ENCODE measurements around the gene HDAC4.

DNA sequence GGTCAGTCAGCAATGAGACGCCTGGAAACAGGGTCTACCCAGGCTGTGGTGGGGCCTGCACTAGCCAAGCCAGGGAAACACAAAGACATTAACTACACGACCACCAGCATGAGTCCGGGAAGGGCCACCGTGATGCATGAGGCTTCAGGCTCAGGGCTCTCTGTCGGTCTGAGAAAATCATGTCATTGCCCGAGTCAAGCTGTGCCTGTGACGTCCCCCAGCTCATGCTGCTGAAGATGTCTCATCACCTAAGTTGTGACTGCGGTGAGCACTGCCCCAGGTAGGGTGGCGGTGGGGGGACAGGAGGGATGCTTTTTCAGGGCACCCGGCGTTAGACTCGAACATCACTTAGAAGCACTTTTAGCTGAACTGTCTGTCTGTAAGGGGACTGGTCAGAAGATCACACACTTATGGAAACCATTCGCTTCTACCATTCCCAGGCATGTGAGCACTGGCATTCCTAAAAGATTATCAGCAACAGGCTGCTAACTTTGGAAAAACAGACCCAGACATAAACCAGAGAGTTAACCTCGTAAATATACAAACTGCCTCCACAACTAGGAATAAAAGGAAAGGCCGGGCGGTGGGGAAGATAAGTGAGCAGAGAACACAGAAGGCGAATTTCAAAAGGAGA, 234.5 kb downstream of the HDAC4 start:
- TF ChIP-seq, protein P1, sequence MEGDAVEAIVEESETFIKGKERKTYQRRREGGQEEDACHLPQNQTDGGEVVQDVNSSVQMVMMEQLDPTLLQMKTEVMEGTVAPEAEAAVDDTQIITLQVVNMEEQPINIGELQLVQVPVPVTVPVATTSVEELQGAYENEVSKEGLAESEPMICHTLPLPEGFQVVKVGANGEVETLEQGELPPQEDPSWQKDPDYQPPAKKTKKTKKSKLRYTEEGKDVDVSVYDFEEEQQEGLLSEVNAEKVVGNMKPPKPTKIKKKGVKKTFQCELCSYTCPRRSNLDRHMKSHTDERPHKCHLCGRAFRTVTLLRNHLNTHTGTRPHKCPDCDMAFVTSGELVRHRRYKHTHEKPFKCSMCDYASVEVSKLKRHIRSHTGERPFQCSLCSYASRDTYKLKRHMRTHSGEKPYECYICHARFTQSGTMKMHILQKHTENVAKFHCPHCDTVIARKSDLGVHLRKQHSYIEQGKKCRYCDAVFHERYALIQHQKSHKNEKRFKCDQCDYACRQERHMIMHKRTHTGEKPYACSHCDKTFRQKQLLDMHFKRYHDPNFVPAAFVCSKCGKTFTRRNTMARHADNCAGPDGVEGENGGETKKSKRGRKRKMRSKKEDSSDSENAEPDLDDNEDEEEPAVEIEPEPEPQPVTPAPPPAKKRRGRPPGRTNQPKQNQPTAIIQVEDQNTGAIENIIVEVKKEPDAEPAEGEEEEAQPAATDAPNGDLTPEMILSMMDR (IDR thresholded peaks at IDR 0.05): no peak
- TF ChIP-seq POLR2A (IDR thresholded peaks at IDR 0.05): no peak
